Measurements from ENCODE around the gene SLC16A6.
"Not testable (repeated sequence)": the region's sequence is repeated elsewhere in the genome, so short reads cannot be mapped to it uniquely, and the experiment has no call there.

SLC16A6 gene

GRCh38 chr17:68260051-68260762 is 30.7 kb downstream of the SLC16A6 start:
- Mint-ChIP-seq H3K36me3 (ENCODE audit: low read depth) (peaks cover 33% of the 10 kb centered on the region), H3K4me1 (ENCODE audit: low read depth) (peaks cover 35% of the 10 kb centered on the region), H3K27ac (no peak overlapping the region), H3K9me3 (no peaks in the 10 kb centered on the region), H3K27me3 (peaks cover 14% of the 10 kb centered on the region), H3K4me3 (no peak overlapping the region)
- intact Hi-C loops (cut with micrococcal nuclease), result loop anchor here (5.0 kb wide), 1 partner anchor 202 kb away; no protein-coding TSS in a partner anchor

- Mint-ChIP-seq H3K27me3 (peaks cover 14% of the 10 kb centered on the region), H3K27ac (peak overlapping the region; percentile 62), H3K36me3 (ENCODE audit: low read depth) (peaks cover 32% of the 10 kb centered on the region), H3K4me1 (ENCODE audit: low read depth) (peaks cover 37% of the 10 kb centered on the region)
- H3K9me3 Mint-ChIP-seq; H3K4me3 Mint-ChIP-seq; intact Hi-C loops (cut with micrococcal nuclease): not testable (repeated sequence)
Measured at GRCh38 chr17:68259648-68259951, 31.3 kb downstream of the SLC16A6 start.

- H3K9me3 Mint-ChIP-seq; intact Hi-C loops (cut with micrococcal nuclease): not testable (repeated sequence)
- Mint-ChIP-seq H3K27me3 (peaks cover 14% of the 10 kb centered on the region), H3K36me3 (ENCODE audit: low read depth) (peaks cover 36% of the 10 kb centered on the region), H3K27ac (peak overlapping the region; percentile 62), H3K4me1 (ENCODE audit: low read depth) (peaks cover 37% of the 10 kb centered on the region), H3K4me3 (peak overlapping the region; percentile 42)
Measured at GRCh38 chr17:68258890-68259647, 31.9 kb downstream of the SLC16A6 start.

GRCh38 chr17:68257934-68258333 is 33.0 kb downstream of the SLC16A6 start:
- Mint-ChIP-seq H3K9me3 (no peaks in the 10 kb centered on the region), H3K4me1 (ENCODE audit: low read depth) (peaks cover 30% of the 10 kb centered on the region), H3K27ac (no peak overlapping the region), H3K4me3 (no peak overlapping the region), H3K36me3 (ENCODE audit: low read depth) (peaks cover 47% of the 10 kb centered on the region), H3K27me3 (peaks cover 14% of the 10 kb centered on the region)
- intact Hi-C loops (cut with micrococcal nuclease), result no loop called here

GRCh38 chr17:68256701-68257100 is 34.2 kb downstream of the SLC16A6 start:
- H3K9me3 Mint-ChIP-seq; intact Hi-C loops (cut with micrococcal nuclease); H3K27ac Mint-ChIP-seq; H3K4me3 Mint-ChIP-seq: not testable (repeated sequence)
- H3K36me3 Mint-ChIP-seq (ENCODE audit: low read depth), result peaks cover 47% of the 10 kb centered on the region
- peaks cover 25% of the 10 kb centered on the region for H3K4me1 Mint-ChIP-seq (ENCODE audit: low read depth)
- peaks cover 14% of the 10 kb centered on the region for H3K27me3 Mint-ChIP-seq

- no peak overlapping the region for H3K4me3 Mint-ChIP-seq
- H3K9me3 Mint-ChIP-seq, result no peaks in the 10 kb centered on the region
- peaks cover 25% of the 10 kb centered on the region for H3K4me1 Mint-ChIP-seq (ENCODE audit: low read depth)
- peaks cover 10% of the 10 kb centered on the region for H3K27me3 Mint-ChIP-seq
- intact Hi-C loops (cut with micrococcal nuclease), result no loop called here
- H3K36me3 Mint-ChIP-seq (ENCODE audit: low read depth), result peaks cover 44% of the 10 kb centered on the region
- H3K27ac Mint-ChIP-seq, result peak overlapping the region; percentile 67
Measured at GRCh38 chr17:68255731-68256538, 35.0 kb downstream of the SLC16A6 start.

GRCh38 chr17:68255151-68255550 is 35.8 kb downstream of the SLC16A6 start:
- no peaks in the 10 kb centered on the region for H3K9me3 Mint-ChIP-seq
- intact Hi-C loops (cut with micrococcal nuclease), result no loop called here
- H3K4me3 Mint-ChIP-seq, result no peak overlapping the region
- H3K4me1 Mint-ChIP-seq (ENCODE audit: low read depth), result peaks cover 25% of the 10 kb centered on the region
- peaks cover 7% of the 10 kb centered on the region for H3K27me3 Mint-ChIP-seq
- peaks cover 44% of the 10 kb centered on the region for H3K36me3 Mint-ChIP-seq (ENCODE audit: low read depth)
- peak overlapping the region; percentile 67 for H3K27ac Mint-ChIP-seq

- H3K4me3 Mint-ChIP-seq; H3K27ac Mint-ChIP-seq; H3K27me3 Mint-ChIP-seq; H3K9me3 Mint-ChIP-seq; intact Hi-C loops (cut with micrococcal nuclease): not testable (repeated sequence)
- Mint-ChIP-seq H3K36me3 (ENCODE audit: low read depth) (peaks cover 44% of the 10 kb centered on the region), H3K4me1 (ENCODE audit: low read depth) (peaks cover 32% of the 10 kb centered on the region)
Measured at GRCh38 chr17:68253426-68253825, 37.5 kb downstream of the SLC16A6 start.

- intact Hi-C loops (cut with micrococcal nuclease), result loop anchor here (5.0 kb wide), 1 partner anchor 42 kb away; no protein-coding TSS in a partner anchor
Measured at GRCh38 chr17:68249354-68249765, 41.6 kb downstream of the SLC16A6 start.

GRCh38 chr17:68248891-68249290 is 42.0 kb downstream of the SLC16A6 start:
- peak overlapping the region; percentile 96 for H3K27ac Mint-ChIP-seq
- peaks cover 25% of the 10 kb centered on the region for H3K36me3 Mint-ChIP-seq (ENCODE audit: low read depth)
- intact Hi-C loops (cut with micrococcal nuclease), result loop anchor here (5.0 kb wide), 1 partner anchor 42 kb away; no protein-coding TSS in a partner anchor
- peaks cover 25% of the 10 kb centered on the region for H3K4me1 Mint-ChIP-seq (ENCODE audit: low read depth)
- no peaks in the 10 kb centered on the region for H3K27me3 Mint-ChIP-seq
- no peaks in the 10 kb centered on the region for H3K9me3 Mint-ChIP-seq
- H3K4me3 Mint-ChIP-seq, result peak overlapping the region; percentile 89

More at GRCh38 chr17:68249354-68249765, 41.6 kb downstream of the SLC16A6 start:
- no peak overlapping the region for H3K4me3 Mint-ChIP-seq
- peak overlapping the region; percentile 96 for H3K27ac Mint-ChIP-seq
- peaks cover 25% of the 10 kb centered on the region for H3K4me1 Mint-ChIP-seq (ENCODE audit: low read depth)
- peaks cover 30% of the 10 kb centered on the region for H3K36me3 Mint-ChIP-seq (ENCODE audit: low read depth)
- H3K27me3 Mint-ChIP-seq, result no peaks in the 10 kb centered on the region
- no peaks in the 10 kb centered on the region for H3K9me3 Mint-ChIP-seq

GRCh38 chr17:68248199-68248825 is 42.6 kb downstream of the SLC16A6 start:
- intact Hi-C loops (cut with micrococcal nuclease), result loop anchor here (5.0 kb wide), 1 partner anchor 41 kb away; no protein-coding TSS in a partner anchor

GRCh38 chr17:68247445-68248198 is 43.3 kb downstream of the SLC16A6 start, which contains the start of gene AMZ2:
TSS of gene AMZ2 (plus strand) at chr17:68248043. CDS start at chr17:68250188, 2,145 bp downstream.
- intact Hi-C loops (cut with micrococcal nuclease), result loop anchor here (5.0 kb wide), 1 partner anchor 40 kb away; no protein-coding TSS in a partner anchor
- H3K4me1 Mint-ChIP-seq (ENCODE audit: low read depth), result peaks cover 25% of the 10 kb centered on the region
- peak within 1 kb of the TSS; percentile 89 for H3K4me3 Mint-ChIP-seq
- peak within 1 kb of the TSS; percentile 96 for H3K27ac Mint-ChIP-seq
- H3K9me3 Mint-ChIP-seq, result no peaks in the 10 kb centered on the region
- H3K27me3 Mint-ChIP-seq, result no peaks in the 10 kb centered on the region
- peaks cover 13% of the 10 kb centered on the region for H3K36me3 Mint-ChIP-seq (ENCODE audit: low read depth)

More at GRCh38 chr17:68248199-68248825, 42.6 kb downstream of the SLC16A6 start:
- peaks cover 25% of the 10 kb centered on the region for H3K4me1 Mint-ChIP-seq (ENCODE audit: low read depth)
- no peaks in the 10 kb centered on the region for H3K9me3 Mint-ChIP-seq
- H3K27me3 Mint-ChIP-seq, result no peaks in the 10 kb centered on the region
- H3K27ac Mint-ChIP-seq, result peak overlapping the region; percentile 96
- peak overlapping the region; percentile 89 for H3K4me3 Mint-ChIP-seq
- peaks cover 20% of the 10 kb centered on the region for H3K36me3 Mint-ChIP-seq (ENCODE audit: low read depth)

All from dendritic cell treated with granulocyte-macrophage colony-stimulating factor and Interleukin-4, amounts not matched to agents 40 ng/mL and 50 ng/mL, for 4 days (primary cell).